ENCODE measurements around the gene IFT81.
"Not testable (repeated sequence)": the region's sequence is repeated elsewhere in the genome, so short reads cannot be mapped to it uniquely, and the experiment has no call there.

IFT81 gene

GRCh38 chr12:110124269-110124995 lies at the start of gene IFT81:
Gene IFT81 (plus strand): TSS chr12:110124357. CDS start chr12:110127381, 3,024 bp downstream.
- H3K4me3 Mint-ChIP-seq, result peak within 1 kb of the TSS; percentile 83
- no peaks in the 10 kb centered on the region for H3K4me1 Mint-ChIP-seq
- peaks cover 22% of the 10 kb centered on the region for H3K27me3 Mint-ChIP-seq
- no peaks in the 10 kb centered on the region for H3K9me3 Mint-ChIP-seq
- peak; percentile 91 for DNase-seq (ENCODE audit: low spot score in 2 of 2)
- peaks cover 17% of the 10 kb centered on the region for H3K36me3 Mint-ChIP-seq (ENCODE audit: insufficient read depth)
- H3K27ac Mint-ChIP-seq (ENCODE audit: low read depth), result peak within 1 kb of the TSS; percentile 80
- ATAC-seq (replicated peaks; ENCODE audit: extremely low read depth, poor library complexity, severe bottlenecking), result peak; percentile 95

- H3K4me1 Mint-ChIP-seq, result peaks cover 29% of the 10 kb centered on the region
- peaks cover 5% of the 10 kb centered on the region for H3K9me3 Mint-ChIP-seq
- DNase-seq (ENCODE audit: low spot score in 2 of 2), result no peak
- ATAC-seq (replicated peaks; ENCODE audit: extremely low read depth, poor library complexity, severe bottlenecking), result no peak
- no peak overlapping the region for H3K27ac Mint-ChIP-seq (ENCODE audit: low read depth)
- H3K36me3 Mint-ChIP-seq (ENCODE audit: insufficient read depth), result peaks cover 2% of the 10 kb centered on the region
- H3K27me3 Mint-ChIP-seq, result peaks cover 13% of the 10 kb centered on the region
- no peak overlapping the region for H3K4me3 Mint-ChIP-seq
Observed at GRCh38 chr12:110075880-110076279, 48.3 kb upstream of the IFT81 start.

- Mint-ChIP-seq H3K4me3 (no peak overlapping the region), H3K4me1 (peaks cover 28% of the 10 kb centered on the region), H3K36me3 (ENCODE audit: insufficient read depth) (peaks cover 5% of the 10 kb centered on the region), H3K27me3 (peaks cover 6% of the 10 kb centered on the region), H3K9me3 (peaks cover 5% of the 10 kb centered on the region), H3K27ac (ENCODE audit: low read depth) (no peak overlapping the region)
- DNase-seq (ENCODE audit: low spot score in 2 of 2) (no peak), ATAC-seq (replicated peaks; ENCODE audit: extremely low read depth, poor library complexity, severe bottlenecking) (no peak)
Observed at GRCh38 chr12:110077800-110078199, 46.4 kb upstream of the IFT81 start.

GRCh38 chr12:110079477-110080400 lies 44.4 kb upstream of the IFT81 start:
- H3K27ac Mint-ChIP-seq (ENCODE audit: low read depth), result peak overlapping the region; percentile 92
- peaks cover 15% of the 10 kb centered on the region for H3K4me1 Mint-ChIP-seq
- peaks cover 5% of the 10 kb centered on the region for H3K9me3 Mint-ChIP-seq
- ATAC-seq (replicated peaks; ENCODE audit: extremely low read depth, poor library complexity, severe bottlenecking) (peak; percentile 89), DNase-seq (ENCODE audit: low spot score in 2 of 2) (peak; percentile 48 to 63)
- H3K27me3 Mint-ChIP-seq, result no peaks in the 10 kb centered on the region
- H3K4me3 Mint-ChIP-seq, result peak overlapping the region; percentile 73
- peaks cover 5% of the 10 kb centered on the region for H3K36me3 Mint-ChIP-seq (ENCODE audit: insufficient read depth)

GRCh38 chr12:110080410-110080809 lies 43.7 kb upstream of the IFT81 start:
- ATAC-seq (replicated peaks; ENCODE audit: extremely low read depth, poor library complexity, severe bottlenecking) (no peak), DNase-seq (ENCODE audit: low spot score in 2 of 2) (no peak)
- peaks cover 5% of the 10 kb centered on the region for H3K36me3 Mint-ChIP-seq (ENCODE audit: insufficient read depth)
- no peak overlapping the region for H3K27ac Mint-ChIP-seq (ENCODE audit: low read depth)
- H3K9me3 Mint-ChIP-seq, result peaks cover 5% of the 10 kb centered on the region
- H3K27me3 Mint-ChIP-seq, result peaks cover 4% of the 10 kb centered on the region
- H3K4me3 Mint-ChIP-seq, result peak overlapping the region; percentile 73
- peaks cover 15% of the 10 kb centered on the region for H3K4me1 Mint-ChIP-seq

GRCh38 chr12:110084314-110085015 lies 39.7 kb upstream of the IFT81 start:
- Mint-ChIP-seq H3K4me1 (peaks cover 6% of the 10 kb centered on the region), H3K4me3 (no peak overlapping the region), H3K27ac (ENCODE audit: low read depth) (no peak overlapping the region), H3K9me3 (peaks cover 5% of the 10 kb centered on the region), H3K36me3 (ENCODE audit: insufficient read depth) (peaks cover 3% of the 10 kb centered on the region), H3K27me3 (peaks cover 18% of the 10 kb centered on the region)
- DNase-seq (ENCODE audit: low spot score in 2 of 2), result no peak
- no peak for ATAC-seq (replicated peaks; ENCODE audit: extremely low read depth, poor library complexity, severe bottlenecking)

- DNase-seq (ENCODE audit: low spot score in 2 of 2); H3K4me3 Mint-ChIP-seq; H3K36me3 Mint-ChIP-seq (ENCODE audit: insufficient read depth); ATAC-seq (replicated peaks; ENCODE audit: extremely low read depth, poor library complexity, severe bottlenecking); H3K27ac Mint-ChIP-seq (ENCODE audit: low read depth); H3K4me1 Mint-ChIP-seq; H3K9me3 Mint-ChIP-seq: not testable (repeated sequence)
- H3K27me3 Mint-ChIP-seq, result peaks cover 27% of the 10 kb centered on the region
Observed at GRCh38 chr12:110088216-110088615, 35.9 kb upstream of the IFT81 start.

GRCh38 chr12:110088936-110089335 lies 35.2 kb upstream of the IFT81 start:
- Mint-ChIP-seq H3K27ac (ENCODE audit: low read depth) (no peak overlapping the region), H3K4me3 (no peak overlapping the region), H3K4me1 (no peaks in the 10 kb centered on the region), H3K9me3 (no peaks in the 10 kb centered on the region), H3K27me3 (peaks cover 27% of the 10 kb centered on the region), H3K36me3 (ENCODE audit: insufficient read depth) (no peaks in the 10 kb centered on the region)
- no peak for DNase-seq (ENCODE audit: low spot score in 2 of 2)
- ATAC-seq (replicated peaks; ENCODE audit: extremely low read depth, poor library complexity, severe bottlenecking), result no peak

GRCh38 chr12:110090266-110091135 lies 33.7 kb upstream of the IFT81 start:
- no peak overlapping the region for H3K4me3 Mint-ChIP-seq
- H3K27ac Mint-ChIP-seq (ENCODE audit: low read depth), result no peak overlapping the region
- ATAC-seq (replicated peaks; ENCODE audit: extremely low read depth, poor library complexity, severe bottlenecking) (no peak), DNase-seq (ENCODE audit: low spot score in 2 of 2) (no peak)
- H3K27me3 Mint-ChIP-seq, result peaks cover 22% of the 10 kb centered on the region
- H3K36me3 Mint-ChIP-seq (ENCODE audit: insufficient read depth), result no peaks in the 10 kb centered on the region
- H3K4me1 Mint-ChIP-seq, result no peaks in the 10 kb centered on the region
- no peaks in the 10 kb centered on the region for H3K9me3 Mint-ChIP-seq

GRCh38 chr12:110091136-110091711 lies 32.9 kb upstream of the IFT81 start:
- no peaks in the 10 kb centered on the region for H3K36me3 Mint-ChIP-seq (ENCODE audit: insufficient read depth)
- ATAC-seq (replicated peaks; ENCODE audit: extremely low read depth, poor library complexity, severe bottlenecking), result no peak
- H3K4me3 Mint-ChIP-seq, result no peak overlapping the region
- no peak overlapping the region for H3K27ac Mint-ChIP-seq (ENCODE audit: low read depth)
- H3K4me1 Mint-ChIP-seq, result no peaks in the 10 kb centered on the region
- no peaks in the 10 kb centered on the region for H3K9me3 Mint-ChIP-seq
- no peak for DNase-seq (ENCODE audit: low spot score in 2 of 2)
- peaks cover 16% of the 10 kb centered on the region for H3K27me3 Mint-ChIP-seq

- DNase-seq (ENCODE audit: low spot score in 2 of 2) (no peak), ATAC-seq (replicated peaks; ENCODE audit: extremely low read depth, poor library complexity, severe bottlenecking) (no peak)
- H3K4me3 Mint-ChIP-seq, result no peak overlapping the region
- H3K27me3 Mint-ChIP-seq, result peaks cover 16% of the 10 kb centered on the region
- H3K4me1 Mint-ChIP-seq, result no peaks in the 10 kb centered on the region
- H3K27ac Mint-ChIP-seq (ENCODE audit: low read depth), result no peak overlapping the region
- H3K9me3 Mint-ChIP-seq, result no peaks in the 10 kb centered on the region
- peaks cover 1% of the 10 kb centered on the region for H3K36me3 Mint-ChIP-seq (ENCODE audit: insufficient read depth)
Observed at GRCh38 chr12:110093631-110094311, 30.4 kb upstream of the IFT81 start.
